A204.1 (cell line): ENCODE measurements around the gene ACIN1.

Experiments used
- FAIRE-seq: peaks from 2 replicates; lab custom pipeline; 2012; peaks lifted over from hg19 to GRCh38; lab: Jason Lieb, UNC

Gene ACIN1, protein sequence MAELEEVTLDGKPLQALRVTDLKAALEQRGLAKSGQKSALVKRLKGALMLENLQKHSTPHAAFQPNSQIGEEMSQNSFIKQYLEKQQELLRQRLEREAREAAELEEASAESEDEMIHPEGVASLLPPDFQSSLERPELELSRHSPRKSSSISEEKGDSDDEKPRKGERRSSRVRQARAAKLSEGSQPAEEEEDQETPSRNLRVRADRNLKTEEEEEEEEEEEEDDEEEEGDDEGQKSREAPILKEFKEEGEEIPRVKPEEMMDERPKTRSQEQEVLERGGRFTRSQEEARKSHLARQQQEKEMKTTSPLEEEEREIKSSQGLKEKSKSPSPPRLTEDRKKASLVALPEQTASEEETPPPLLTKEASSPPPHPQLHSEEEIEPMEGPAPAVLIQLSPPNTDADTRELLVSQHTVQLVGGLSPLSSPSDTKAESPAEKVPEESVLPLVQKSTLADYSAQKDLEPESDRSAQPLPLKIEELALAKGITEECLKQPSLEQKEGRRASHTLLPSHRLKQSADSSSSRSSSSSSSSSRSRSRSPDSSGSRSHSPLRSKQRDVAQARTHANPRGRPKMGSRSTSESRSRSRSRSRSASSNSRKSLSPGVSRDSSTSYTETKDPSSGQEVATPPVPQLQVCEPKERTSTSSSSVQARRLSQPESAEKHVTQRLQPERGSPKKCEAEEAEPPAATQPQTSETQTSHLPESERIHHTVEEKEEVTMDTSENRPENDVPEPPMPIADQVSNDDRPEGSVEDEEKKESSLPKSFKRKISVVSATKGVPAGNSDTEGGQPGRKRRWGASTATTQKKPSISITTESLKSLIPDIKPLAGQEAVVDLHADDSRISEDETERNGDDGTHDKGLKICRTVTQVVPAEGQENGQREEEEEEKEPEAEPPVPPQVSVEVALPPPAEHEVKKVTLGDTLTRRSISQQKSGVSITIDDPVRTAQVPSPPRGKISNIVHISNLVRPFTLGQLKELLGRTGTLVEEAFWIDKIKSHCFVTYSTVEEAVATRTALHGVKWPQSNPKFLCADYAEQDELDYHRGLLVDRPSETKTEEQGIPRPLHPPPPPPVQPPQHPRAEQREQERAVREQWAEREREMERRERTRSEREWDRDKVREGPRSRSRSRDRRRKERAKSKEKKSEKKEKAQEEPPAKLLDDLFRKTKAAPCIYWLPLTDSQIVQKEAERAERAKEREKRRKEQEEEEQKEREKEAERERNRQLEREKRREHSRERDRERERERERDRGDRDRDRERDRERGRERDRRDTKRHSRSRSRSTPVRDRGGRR

DNA sequence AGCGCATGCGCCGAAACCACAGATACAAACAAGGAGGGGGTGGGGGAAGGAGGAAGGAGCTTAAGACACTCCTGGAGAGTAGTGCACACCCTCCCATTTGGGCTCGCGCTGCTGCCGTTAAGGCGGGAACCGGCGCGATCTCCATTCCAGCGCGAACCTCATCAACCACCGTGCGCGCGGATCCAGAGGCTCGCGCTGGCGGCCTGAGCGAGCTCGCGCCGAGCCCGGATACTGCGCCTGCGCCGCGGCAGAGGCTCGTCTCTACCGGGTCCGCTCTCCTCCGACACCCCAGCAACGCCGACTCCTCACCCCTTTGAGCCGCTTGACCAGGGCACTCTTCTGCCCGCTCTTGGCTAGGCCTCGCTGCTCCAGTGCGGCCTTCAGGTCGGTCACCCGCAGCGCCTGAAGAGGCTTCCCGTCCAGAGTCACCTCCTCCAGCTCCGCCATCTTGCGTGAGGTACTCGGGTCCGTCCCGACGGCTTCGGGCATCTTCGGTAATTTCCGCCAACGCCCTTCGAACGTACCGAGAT, at the start of gene ACIN1:
Gene ACIN1, minus strand, starts transcription at position 471 of the 530 bp plus-strand sequence. Its CDS starts 24 bp downstream, at position 447.
- FAIRE-seq = no peak

DNA sequence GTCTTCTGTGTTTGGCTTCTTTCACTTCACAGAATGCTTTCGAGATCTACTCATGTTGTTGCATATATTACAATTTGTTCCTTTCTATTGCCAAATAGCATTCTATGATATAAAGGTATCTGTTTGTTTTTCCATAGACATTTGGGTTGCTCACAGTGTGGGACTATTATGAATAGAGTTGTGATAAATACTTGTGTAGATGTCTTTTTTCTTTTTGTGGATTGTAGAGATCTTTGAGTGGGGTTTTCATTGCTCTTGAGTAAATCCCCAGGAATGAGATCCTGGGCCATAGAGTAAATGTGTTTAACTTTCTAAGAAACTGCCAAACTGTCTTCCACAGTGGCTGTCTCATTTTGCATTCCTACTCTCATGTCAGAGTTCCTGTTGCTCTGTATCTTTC, 49.0 kb upstream of the ACIN1 start:
- no peak for FAIRE-seq

DNA sequence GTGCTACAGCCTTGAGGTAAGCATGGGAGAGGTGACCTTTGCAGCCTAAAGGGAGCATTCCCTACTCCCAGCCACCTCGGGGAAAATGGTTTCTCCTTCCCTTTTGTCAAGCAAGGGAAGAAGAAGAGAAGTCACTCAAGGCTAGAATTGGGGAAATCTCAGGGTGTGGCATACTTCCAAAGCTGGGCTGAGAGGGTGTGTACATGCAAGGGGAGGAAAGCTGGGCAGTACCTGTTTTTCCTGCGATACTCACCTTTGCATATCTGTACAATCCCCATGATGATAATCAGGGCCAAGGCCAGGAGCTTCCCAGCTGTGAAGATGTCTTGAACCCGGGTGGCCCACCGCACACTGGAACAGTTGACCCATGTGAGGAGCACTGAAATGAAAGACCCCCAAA, 47.9 kb upstream of the ACIN1 start:
- no peak for FAIRE-seq

DNA sequence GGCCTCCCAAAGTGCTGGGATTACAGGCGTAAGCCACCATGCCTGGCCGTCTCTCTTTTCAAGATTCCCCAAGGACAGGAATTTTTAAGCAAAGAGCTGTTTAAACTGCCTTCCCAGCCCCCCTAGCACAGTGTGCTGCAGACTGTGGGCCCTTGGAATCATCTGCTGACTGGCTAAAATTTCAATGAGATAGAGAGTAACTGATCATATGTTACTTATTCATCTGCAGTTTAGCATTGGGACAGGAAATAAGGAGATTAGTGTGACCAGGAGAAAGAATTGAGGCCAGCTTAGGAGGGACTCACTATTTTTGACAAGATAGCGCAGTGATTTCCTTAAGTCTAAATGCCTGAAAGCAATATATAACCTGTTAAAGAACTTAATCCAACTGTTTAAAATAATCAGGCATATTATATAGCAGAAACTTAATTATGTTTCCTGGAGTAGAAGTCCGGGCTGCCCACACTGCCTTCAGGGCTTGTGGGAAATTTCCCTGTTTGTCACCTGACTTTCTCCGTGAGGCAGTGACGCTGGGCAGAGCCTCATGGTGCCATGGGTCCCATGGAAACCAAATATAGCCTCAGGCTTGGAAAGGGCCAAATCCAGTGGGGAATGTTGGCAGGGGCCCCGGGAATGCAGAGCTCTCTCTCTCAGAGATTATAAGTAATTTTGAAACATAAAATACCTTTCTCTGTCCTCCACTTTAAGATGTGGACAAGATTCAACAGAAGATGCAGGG, 46.9 kb upstream of the ACIN1 start:
- no peak for FAIRE-seq

DNA sequence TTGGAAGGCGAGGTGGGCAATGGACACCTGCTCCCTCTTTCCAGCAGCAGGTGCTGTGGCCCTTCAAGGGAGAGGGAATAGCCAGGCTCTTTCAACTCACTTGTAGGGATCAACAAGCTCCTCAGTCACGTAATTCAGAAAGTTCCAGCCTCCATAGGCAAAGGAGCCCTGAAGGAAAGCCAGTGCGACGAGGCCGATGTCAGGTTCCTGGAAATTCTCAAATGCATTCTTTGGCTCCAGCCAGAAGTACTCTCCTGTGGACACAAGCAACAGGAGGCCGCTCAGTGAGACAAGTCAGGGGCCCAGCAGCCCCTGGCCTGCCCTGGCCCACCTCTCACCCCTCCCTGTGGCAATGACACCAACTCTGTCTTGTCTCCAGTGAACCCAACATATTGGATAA, 45.4 kb upstream of the ACIN1 start:
- FAIRE-seq = no peak

DNA sequence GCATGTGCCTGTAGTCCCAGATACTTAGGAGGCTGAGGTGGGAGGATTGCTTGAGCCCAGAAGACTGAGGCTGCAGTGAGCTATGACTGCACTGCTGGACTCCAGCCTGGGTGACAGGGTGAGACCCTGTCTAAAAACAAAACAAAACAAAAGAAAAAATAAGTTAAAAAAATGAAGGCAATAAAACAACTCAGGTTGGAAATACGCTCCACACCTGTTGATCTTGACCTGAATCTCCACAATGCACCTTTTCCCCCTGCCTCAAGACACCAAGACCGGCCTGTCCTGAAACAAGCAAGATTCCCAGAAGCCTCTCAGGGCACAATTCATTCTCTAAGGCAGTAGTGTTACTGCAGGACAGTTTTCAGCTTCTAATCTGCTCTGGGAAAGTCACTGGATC, 44.9 kb upstream of the ACIN1 start:
- FAIRE-seq = no peak

DNA sequence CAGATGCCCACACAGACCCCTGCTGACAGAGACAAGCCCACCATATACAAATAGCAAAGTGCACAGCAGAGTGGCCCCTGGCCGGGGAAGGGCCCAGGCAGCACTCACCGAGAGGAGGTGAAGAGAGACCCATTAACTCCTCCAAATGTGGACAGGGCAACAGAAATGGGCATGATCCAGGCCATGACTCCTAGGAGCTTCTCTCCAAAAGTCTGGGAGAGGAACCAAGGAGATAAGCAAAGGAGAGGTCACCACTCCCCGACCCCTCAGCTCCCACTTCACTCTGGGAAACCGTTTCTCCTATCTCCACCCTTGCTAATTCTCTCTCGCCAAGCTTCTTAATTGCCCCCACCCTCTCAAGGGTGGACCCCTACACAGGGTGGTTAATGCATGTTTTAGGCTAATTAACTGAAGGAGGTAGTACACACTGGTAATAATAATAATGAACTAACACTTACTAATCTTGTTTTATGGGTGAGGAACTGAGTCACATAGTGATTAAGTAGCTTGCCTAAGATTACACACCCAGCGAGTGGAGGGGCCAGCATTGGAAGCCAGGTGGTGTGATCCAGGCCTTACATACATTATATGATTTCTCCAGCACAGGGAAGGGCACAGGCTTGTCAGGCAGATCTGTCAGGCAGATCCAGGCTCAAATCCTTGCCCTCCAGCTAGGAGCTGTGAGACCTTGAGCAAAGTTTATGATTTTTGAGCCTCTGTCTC, 43.0 kb upstream of the ACIN1 start:
- FAIRE-seq = no peak

DNA sequence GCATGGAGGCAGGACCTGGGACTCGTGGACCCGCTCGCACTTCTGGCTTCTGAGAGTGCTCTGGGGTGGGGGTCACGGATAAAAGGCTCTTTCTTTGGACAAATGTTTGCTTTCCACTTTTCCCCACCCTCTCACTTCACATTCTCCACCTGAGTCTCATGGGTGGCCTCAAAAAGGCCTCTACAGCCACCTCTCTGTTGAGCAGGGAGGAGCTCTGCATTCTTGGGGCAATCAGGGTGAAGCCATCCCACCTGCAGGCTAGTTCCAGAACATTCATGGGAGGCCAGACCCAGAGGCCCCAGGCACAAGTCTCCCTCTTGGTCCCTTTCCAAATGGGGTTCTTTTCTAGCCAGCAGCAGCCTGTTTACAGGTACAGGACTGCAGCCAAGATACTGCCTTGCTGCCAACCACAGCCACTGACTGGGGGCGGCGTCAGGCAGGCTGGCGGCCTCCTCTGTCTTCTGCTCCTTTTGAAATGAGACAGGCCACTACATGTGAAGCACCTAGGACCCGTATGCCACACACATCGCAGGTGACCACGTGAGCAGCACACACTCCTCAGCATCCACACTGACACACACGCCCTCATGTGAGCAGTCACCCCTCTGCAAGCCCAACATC, 42.4 kb upstream of the ACIN1 start:
- FAIRE-seq = no peak

DNA sequence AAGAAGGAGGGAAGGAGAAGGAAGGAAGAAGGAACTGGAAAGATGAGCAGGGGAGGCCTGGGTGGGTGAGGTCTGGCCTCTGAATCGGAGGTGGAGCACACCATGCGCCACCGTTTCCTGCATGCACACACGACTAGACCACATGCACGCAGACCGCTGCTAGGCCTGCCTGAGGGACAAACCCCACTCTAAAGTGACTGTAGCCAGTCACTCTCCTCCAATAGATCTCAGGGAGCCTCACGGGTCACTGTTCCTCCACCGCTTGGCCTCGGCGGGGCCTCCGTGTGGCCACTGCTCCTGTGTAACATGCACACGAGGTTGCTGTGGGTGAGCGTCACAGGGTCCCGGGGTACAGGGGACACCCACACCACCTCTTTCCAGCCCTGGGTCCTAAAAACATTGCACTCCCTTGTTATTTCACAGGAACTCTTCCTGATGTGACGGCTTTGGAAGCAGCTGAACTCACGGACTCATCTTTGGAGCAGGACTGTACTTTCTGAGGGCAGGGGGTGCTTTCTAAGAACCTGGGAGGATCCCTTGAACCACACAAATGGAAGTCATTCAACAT, 41.7 kb upstream of the ACIN1 start:
- no peak for FAIRE-seq

DNA sequence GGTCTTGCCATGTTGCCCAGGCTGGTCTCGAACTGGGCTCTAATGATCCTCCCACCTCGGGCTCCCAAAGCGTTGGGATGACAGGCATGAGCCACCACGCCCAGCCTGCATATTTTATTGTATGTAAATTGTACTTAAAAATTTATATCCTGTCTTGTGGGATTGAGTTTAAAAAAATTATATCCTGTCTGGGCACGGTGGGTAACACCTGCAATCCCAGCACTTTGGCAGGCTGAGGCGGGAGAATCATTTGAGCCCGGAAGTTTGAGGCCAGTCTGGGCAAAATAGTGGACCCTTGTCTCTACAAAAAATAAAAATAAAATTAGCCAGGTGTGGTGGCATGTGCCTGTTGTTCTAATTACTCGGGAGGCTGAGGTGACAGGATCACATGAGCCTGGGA, 38.0 kb upstream of the ACIN1 start:
- FAIRE-seq = no peak

DNA sequence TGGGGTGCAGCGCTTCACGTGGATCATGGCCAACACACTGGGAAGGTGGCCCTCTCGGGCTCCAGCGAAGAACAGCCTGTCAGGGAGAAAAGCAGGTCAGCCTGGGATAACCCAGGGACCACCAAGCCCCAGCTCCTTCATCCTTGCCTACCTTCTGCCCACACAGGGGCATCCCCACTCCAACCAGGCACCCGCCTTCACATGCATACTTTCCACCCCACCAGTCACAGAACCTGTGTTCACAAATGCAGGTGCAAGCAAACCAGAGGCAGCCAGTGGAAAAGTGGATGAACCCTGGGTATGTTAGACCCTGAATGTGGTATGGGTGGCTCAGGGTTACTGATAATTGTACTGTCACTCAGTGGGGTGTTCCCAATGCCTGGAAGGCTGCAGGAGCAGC, 36.5 kb upstream of the ACIN1 start:
- FAIRE-seq = no peak

DNA sequence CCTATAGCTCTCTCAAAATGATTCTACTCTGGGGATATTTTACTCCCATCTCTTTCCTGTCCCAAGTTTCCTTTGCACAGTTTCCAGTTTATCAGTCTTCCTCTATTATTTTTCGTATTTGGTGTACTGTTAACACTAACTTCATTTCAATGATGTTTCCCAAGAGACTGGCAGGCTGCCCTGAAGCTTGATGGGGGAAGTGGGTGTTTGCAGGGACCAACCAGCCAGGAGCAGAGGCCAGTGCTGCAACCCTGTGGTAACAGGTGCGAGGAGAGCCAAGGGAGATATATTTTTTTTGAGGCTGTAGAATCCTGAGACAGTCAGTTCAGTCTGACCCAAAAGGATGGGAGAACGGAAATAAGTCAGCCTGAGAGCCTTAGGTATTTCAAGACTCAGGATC, 35.9 kb upstream of the ACIN1 start:
- FAIRE-seq = no peak

DNA sequence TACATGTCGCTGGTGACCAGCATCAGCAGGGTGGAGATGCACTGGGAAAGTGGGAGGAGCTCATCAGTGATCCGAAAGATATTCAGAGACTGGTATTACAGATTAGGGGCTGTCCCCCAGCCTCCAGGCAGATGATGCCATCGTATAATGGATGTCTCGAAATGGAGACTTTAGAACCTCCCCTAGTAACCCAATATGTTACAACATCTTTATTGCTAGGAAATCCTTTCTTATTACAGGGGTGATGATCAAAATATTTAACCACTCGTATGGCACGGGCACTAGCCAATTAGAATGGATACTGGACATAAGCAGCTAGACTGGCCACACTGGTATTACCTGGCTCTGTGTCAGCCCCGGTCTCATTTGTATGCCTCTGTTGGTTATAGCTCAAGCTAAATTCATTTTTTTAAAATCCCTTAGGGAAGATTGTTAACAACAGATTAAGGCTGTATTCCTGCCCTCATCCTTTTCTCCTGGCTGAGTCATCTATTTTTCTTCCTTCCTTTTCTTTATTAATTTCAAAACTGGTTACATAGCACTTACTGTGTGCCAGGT, 34.9 kb upstream of the ACIN1 start:
- no peak for FAIRE-seq

DNA sequence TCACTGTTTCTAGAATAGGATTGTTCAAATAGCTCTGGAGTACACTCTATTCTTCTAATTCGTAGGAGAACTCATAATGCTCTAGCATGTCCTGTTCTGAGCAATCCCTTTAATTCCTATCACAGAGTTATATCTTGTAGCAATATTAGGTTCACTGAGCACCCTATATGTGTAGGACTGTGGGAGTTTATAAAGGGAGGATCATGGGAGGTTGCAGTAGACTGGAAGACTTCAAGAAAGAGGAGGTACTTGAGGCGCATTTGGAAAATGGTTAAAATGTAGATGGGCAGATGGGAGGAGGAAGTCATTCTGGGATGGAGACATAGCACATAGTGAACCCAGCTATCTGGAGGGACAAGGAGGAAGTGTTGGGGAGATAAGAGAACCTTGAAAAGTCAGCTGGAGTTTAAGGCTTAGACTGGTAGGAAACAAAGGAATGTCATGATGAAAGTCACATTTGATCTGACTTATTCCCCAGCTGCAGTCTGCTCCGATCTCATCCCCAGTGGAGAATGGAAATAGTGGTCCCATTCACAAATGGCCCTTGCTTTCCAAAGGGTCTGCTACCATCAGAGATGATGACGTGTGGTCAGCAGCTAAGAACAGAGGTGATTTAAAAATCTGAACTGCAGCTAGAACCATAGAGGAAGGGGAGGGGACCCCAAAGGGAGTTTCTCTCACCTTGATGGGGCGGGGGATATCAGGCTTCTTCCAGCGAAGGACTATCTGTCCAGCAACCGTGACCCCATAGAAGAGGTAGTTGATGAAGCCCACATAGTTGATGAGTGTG, 34.2 kb upstream of the ACIN1 start:
- no peak for FAIRE-seq

DNA sequence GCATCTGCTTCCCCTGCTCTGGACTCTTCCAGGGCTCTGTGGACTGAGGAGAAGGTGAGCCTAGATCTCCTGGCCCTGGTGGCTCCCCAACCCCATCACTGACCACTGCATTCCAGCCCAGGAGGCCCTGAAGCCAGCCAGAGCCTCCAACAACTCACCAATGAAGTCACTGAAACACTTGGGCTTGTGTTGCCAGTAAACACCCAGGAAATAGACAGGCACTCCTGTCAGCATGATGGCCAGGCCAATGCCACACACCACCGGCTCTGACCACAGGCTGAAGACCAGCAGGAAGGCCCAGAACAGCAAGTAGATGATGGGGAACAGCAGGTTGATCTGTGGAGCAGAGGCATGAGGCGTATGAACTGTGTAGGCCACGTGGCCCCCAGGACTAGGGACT, 32.9 kb upstream of the ACIN1 start:
- FAIRE-seq = no peak

DNA sequence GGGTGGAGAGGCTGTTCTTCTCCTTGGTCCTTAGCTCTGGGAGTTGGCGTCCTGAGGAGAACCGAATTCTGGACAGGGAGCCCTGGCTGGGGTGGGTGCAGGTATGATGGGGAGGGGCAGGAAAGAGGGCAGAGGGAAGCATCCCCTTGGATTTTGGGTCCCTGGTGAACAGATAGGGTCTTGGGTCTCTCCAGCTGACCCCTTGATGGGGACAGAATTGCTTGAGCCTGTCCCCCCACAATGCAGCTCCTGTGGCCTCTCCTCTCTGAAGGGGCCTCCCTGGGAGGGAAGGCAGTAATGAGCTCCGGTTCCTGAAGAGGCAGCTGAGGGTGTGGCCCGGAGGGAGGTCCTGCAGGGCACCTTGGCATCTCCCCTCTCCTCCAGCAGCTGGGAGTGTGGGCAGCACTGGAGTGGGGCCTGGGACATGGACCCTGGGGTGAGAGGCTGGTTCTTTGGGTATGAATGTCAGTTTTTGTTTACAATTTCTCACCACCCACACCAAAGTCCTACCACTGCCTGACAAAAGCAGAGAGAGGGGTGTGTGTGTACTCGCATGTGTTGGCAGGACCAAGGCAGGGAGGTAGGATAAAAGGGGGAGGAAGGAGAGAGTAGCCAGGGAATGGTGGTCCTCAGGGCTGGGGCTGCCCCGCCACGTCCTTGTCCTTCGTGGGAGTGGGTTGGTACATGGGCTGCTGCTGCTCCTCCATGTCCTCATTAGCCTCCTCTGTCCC, 31.8 kb upstream of the ACIN1 start:
- no peak for FAIRE-seq

DNA sequence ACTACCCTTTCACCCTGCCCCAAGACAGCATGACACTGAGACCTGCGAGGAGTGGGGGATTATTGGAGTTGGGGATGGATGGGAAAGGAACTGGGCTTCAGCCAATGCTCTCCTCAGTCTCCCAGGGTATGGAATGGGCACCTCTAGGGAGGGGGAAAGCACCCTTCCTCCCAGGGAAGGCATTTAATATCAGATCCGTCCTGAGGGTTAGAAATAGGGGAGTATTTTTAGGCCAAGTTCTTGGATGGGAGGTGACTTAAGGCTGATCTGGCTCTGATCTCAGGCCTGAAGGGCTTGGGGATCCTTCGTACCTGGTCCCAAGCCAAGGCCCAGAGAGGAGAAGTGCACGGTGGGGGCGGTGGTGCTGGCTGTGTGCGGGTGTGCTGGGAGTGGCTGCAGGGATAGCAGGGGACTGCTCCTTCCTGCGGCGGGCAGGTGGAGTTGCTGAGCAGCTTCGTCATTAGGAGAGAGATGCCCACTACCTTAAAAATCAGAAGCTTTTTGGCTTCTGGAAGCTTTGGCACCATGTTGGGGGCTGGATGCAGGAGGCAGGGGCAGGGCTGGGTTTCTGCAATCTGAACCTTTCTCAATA, 31.1 kb upstream of the ACIN1 start:
- no peak for FAIRE-seq

DNA sequence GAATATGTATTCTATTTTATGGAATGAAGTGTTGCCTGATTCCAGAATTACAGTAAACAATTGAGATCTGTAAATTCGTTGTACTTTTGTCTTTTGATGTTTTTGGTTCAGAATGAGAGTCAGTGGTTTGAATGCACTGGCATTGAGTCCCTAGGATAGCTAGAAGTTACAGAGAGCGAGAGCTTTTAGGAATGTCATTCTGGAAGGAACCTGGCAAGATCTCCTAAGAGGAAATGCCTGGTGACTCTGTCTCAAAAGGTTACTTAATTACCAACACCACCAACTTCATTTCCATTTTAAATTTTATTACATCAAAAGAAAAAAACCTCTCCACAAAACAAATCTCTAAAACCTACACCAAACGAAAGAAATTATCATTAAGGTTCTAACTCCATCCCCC, 30.1 kb upstream of the ACIN1 start:
- no peak for FAIRE-seq
